Measurements from ENCODE around the gene GALNS. TPM values are rescaled to one million over a fixed set of nuclear protein-coding genes. Genes with fewer than 3 reads are reported as not detected.

The GALNS gene
- total and polyA plus RNA-seq, 2 donors = 4.8 to 23.9 TPM

- H3K36me3 ChIP-seq (ENCODE audit: control insufficient read depth in 2 of 2, insufficient read depth in 2 of 2, low read length in 1 of 2) = peaks cover 48 to 56% of the 10 kb centered on the region in 2 donors
- no peak overlapping the region for H3K4me3 ChIP-seq (ENCODE audit: low read length in 2 of 2)
- peaks cover 25 to 42% of the 10 kb centered on the region in 2 donors for H3K4me1 ChIP-seq (ENCODE audit: control insufficient read depth in 2 of 2, insufficient read depth in 2 of 2, low read length in 2 of 2)
- H3K9me3 ChIP-seq (ENCODE audit: control insufficient read depth in 2 of 2, insufficient read depth in 1 of 2, low read length in 1 of 2) = peaks cover 0 to 4% of the 10 kb centered on the region in 2 donors
- WGBS = 97% methylated on average over 26 of the region's 26 CpGs
- no peak for DNase-seq (ENCODE audit: low read depth in 6 of 9, low spot score in 9 of 9)
- H3K27ac ChIP-seq (ENCODE audit: low read depth in 1 of 2, low read length in 1 of 2) = no peak overlapping the region
- no peaks in the 10 kb centered on the region for H3K27me3 ChIP-seq (ENCODE audit: control insufficient read depth in 2 of 2, insufficient read depth in 1 of 2, low read length in 1 of 2)
Observed at GRCh38 chr16:88807626-88808453, 48.9 kb downstream of the GALNS start.

GRCh38 chr16:88807142-88807625 is 49.6 kb downstream of the GALNS start:
- Histone ChIP-seq H3K4me3 (ENCODE audit: low read length in 2 of 2) (no peak overlapping the region), H3K4me1 (ENCODE audit: control insufficient read depth in 2 of 2, insufficient read depth in 2 of 2, low read length in 2 of 2) (peaks cover 21 to 42% of the 10 kb centered on the region in 2 donors), H3K36me3 (ENCODE audit: control insufficient read depth in 2 of 2, insufficient read depth in 2 of 2, low read length in 1 of 2) (peaks cover 48 to 56% of the 10 kb centered on the region in 2 donors), H3K27ac (ENCODE audit: low read depth in 1 of 2, low read length in 1 of 2) (no peak overlapping the region), H3K9me3 (ENCODE audit: control insufficient read depth in 2 of 2, insufficient read depth in 1 of 2, low read length in 1 of 2) (peaks cover 0 to 4% of the 10 kb centered on the region in 2 donors), H3K27me3 (ENCODE audit: control insufficient read depth in 2 of 2, insufficient read depth in 1 of 2, low read length in 1 of 2) (no peaks in the 10 kb centered on the region)
- 95% methylated on average over 24 of the region's 24 CpGs for WGBS
- no peak for DNase-seq (ENCODE audit: low read depth in 6 of 9, low spot score in 9 of 9)

- Histone ChIP-seq H3K27ac (ENCODE audit: low read depth in 1 of 2, low read length in 1 of 2) (no peak overlapping the region), H3K4me1 (ENCODE audit: control insufficient read depth in 2 of 2, insufficient read depth in 2 of 2, low read length in 2 of 2) (peaks cover 25 to 48% of the 10 kb centered on the region in 2 donors), H3K27me3 (ENCODE audit: control insufficient read depth in 2 of 2, insufficient read depth in 1 of 2, low read length in 1 of 2) (no peaks in the 10 kb centered on the region), H3K36me3 (ENCODE audit: control insufficient read depth in 2 of 2, insufficient read depth in 2 of 2, low read length in 1 of 2) (peaks cover 48 to 58% of the 10 kb centered on the region in 2 donors), H3K9me3 (ENCODE audit: control insufficient read depth in 2 of 2, insufficient read depth in 1 of 2, low read length in 1 of 2) (peaks cover 0 to 4% of the 10 kb centered on the region in 2 donors), H3K4me3 (ENCODE audit: low read length in 2 of 2) (no peak overlapping the region)
- no peak for DNase-seq (ENCODE audit: low read depth in 6 of 9, low spot score in 9 of 9)
- WGBS = 97% methylated on average over 27 of the region's 27 CpGs
Observed at GRCh38 chr16:88806491-88807111, 50.1 kb downstream of the GALNS start.

GRCh38 chr16:88805887-88806393 is 50.8 kb downstream of the GALNS start:
- DNase-seq (ENCODE audit: low read depth in 6 of 9, low spot score in 9 of 9) = no peak
- Histone ChIP-seq H3K27me3 (ENCODE audit: control insufficient read depth in 2 of 2, insufficient read depth in 1 of 2, low read length in 1 of 2) (no peaks in the 10 kb centered on the region), H3K9me3 (ENCODE audit: control insufficient read depth in 2 of 2, insufficient read depth in 1 of 2, low read length in 1 of 2) (peaks cover 0 to 4% of the 10 kb centered on the region in 2 donors), H3K4me1 (ENCODE audit: control insufficient read depth in 2 of 2, insufficient read depth in 2 of 2, low read length in 2 of 2) (peaks cover 25 to 52% of the 10 kb centered on the region in 2 donors), H3K36me3 (ENCODE audit: control insufficient read depth in 2 of 2, insufficient read depth in 2 of 2, low read length in 1 of 2) (peaks cover 48 to 61% of the 10 kb centered on the region in 2 donors), H3K4me3 (ENCODE audit: low read length in 2 of 2) (no peak overlapping the region), H3K27ac (ENCODE audit: low read depth in 1 of 2, low read length in 1 of 2) (no peak overlapping the region)
- 95% methylated on average over 21 of the region's 21 CpGs for WGBS

GRCh38 chr16:88805340-88805715 is 51.4 kb downstream of the GALNS start:
- H3K27ac ChIP-seq (ENCODE audit: low read depth in 1 of 2, low read length in 1 of 2) = no peak overlapping the region
- H3K36me3 ChIP-seq (ENCODE audit: control insufficient read depth in 2 of 2, insufficient read depth in 2 of 2, low read length in 1 of 2) = peaks cover 48 to 61% of the 10 kb centered on the region in 2 donors
- WGBS = 95% methylated on average over 22 of the region's 22 CpGs
- H3K27me3 ChIP-seq (ENCODE audit: control insufficient read depth in 2 of 2, insufficient read depth in 1 of 2, low read length in 1 of 2) = no peaks in the 10 kb centered on the region
- peaks cover 0 to 4% of the 10 kb centered on the region in 2 donors for H3K9me3 ChIP-seq (ENCODE audit: control insufficient read depth in 2 of 2, insufficient read depth in 1 of 2, low read length in 1 of 2)
- peak overlapping the region in 1 of 2 donors; percentile 75 for H3K4me3 ChIP-seq (ENCODE audit: low read length in 2 of 2)
- DNase-seq (ENCODE audit: low read depth in 6 of 9, low spot score in 9 of 9) = no peak
- peaks cover 20 to 52% of the 10 kb centered on the region in 2 donors for H3K4me1 ChIP-seq (ENCODE audit: control insufficient read depth in 2 of 2, insufficient read depth in 2 of 2, low read length in 2 of 2)

- H3K4me3 ChIP-seq (ENCODE audit: low read length in 2 of 2) = peak overlapping the region; percentile 75 to 86
- peaks cover 20 to 52% of the 10 kb centered on the region in 2 donors for H3K4me1 ChIP-seq (ENCODE audit: control insufficient read depth in 2 of 2, insufficient read depth in 2 of 2, low read length in 2 of 2)
Observed at GRCh38 chr16:88804552-88805339, 52.0 kb downstream of the GALNS start.

GRCh38 chr16:88804173-88804551 is 52.6 kb downstream of the GALNS start:
- DNase-seq (ENCODE audit: low read depth in 6 of 9, low spot score in 9 of 9) = peak in 1 of 9 donors; percentile 33
- WGBS = 2% methylated on average over 16 of the region's 16 CpGs

More at GRCh38 chr16:88804552-88805339, 52.0 kb downstream of the GALNS start:
- Histone ChIP-seq H3K36me3 (ENCODE audit: control insufficient read depth in 2 of 2, insufficient read depth in 2 of 2, low read length in 1 of 2) (peaks cover 44 to 55% of the 10 kb centered on the region in 2 donors), H3K27ac (ENCODE audit: low read depth in 1 of 2, low read length in 1 of 2) (peak overlapping the region in 1 of 2 donors; percentile 24), H3K27me3 (ENCODE audit: control insufficient read depth in 2 of 2, insufficient read depth in 1 of 2, low read length in 1 of 2) (no peaks in the 10 kb centered on the region), H3K9me3 (ENCODE audit: control insufficient read depth in 2 of 2, insufficient read depth in 1 of 2, low read length in 1 of 2) (peaks cover 0 to 4% of the 10 kb centered on the region in 2 donors)
- DNase-seq (ENCODE audit: low read depth in 6 of 9, low spot score in 9 of 9) = peak in 1 of 9 donors; percentile 6
- 51% methylated on average over 39 of the region's 39 CpGs for WGBS

GRCh38 chr16:88803264-88803987 is 53.3 kb downstream of the GALNS start, which contains the start of gene CDT1:
TSS of gene CDT1 (plus strand) at chr16:88803789. CDS start at chr16:88803832, 43 bp downstream.
- Histone ChIP-seq H3K9me3 (ENCODE audit: control insufficient read depth in 2 of 2, insufficient read depth in 1 of 2, low read length in 1 of 2) (peaks cover 0 to 17% of the 10 kb centered on the region in 2 donors), H3K27me3 (ENCODE audit: control insufficient read depth in 2 of 2, insufficient read depth in 1 of 2, low read length in 1 of 2) (no peaks in the 10 kb centered on the region), H3K4me3 (ENCODE audit: low read length in 2 of 2) (peak within 1 kb of the TSS; percentile 75 to 86), H3K4me1 (ENCODE audit: control insufficient read depth in 2 of 2, insufficient read depth in 2 of 2, low read length in 2 of 2) (peaks cover 30 to 60% of the 10 kb centered on the region in 2 donors), H3K36me3 (ENCODE audit: control insufficient read depth in 2 of 2, insufficient read depth in 2 of 2, low read length in 1 of 2) (peaks cover 31 to 43% of the 10 kb centered on the region in 2 donors), H3K27ac (ENCODE audit: low read depth in 1 of 2, low read length in 1 of 2) (peak within 1 kb of the TSS; percentile 93 to 97)
- DNase-seq (ENCODE audit: low read depth in 6 of 9, low spot score in 9 of 9) = peak in 6 of 9 donors; percentile 68 to 92 (median 82)
- under 1% methylated on average over 97 of the region's 98 CpGs for WGBS

More at GRCh38 chr16:88804173-88804551, 52.6 kb downstream of the GALNS start:
- Histone ChIP-seq H3K9me3 (ENCODE audit: control insufficient read depth in 2 of 2, insufficient read depth in 1 of 2, low read length in 1 of 2) (peaks cover 0 to 10% of the 10 kb centered on the region in 2 donors), H3K27ac (ENCODE audit: low read depth in 1 of 2, low read length in 1 of 2) (peak overlapping the region in 1 of 2 donors; percentile 24), H3K4me1 (ENCODE audit: control insufficient read depth in 2 of 2, insufficient read depth in 2 of 2, low read length in 2 of 2) (peaks cover 25 to 53% of the 10 kb centered on the region in 2 donors), H3K4me3 (ENCODE audit: low read length in 2 of 2) (peak overlapping the region; percentile 75 to 86), H3K27me3 (ENCODE audit: control insufficient read depth in 2 of 2, insufficient read depth in 1 of 2, low read length in 1 of 2) (no peaks in the 10 kb centered on the region), H3K36me3 (ENCODE audit: control insufficient read depth in 2 of 2, insufficient read depth in 2 of 2, low read length in 1 of 2) (peaks cover 39 to 49% of the 10 kb centered on the region in 2 donors)
